IMR-90 (cell line): ENCODE results near the gene CNST. TPM values are rescaled to one million over a fixed set of nuclear protein-coding genes. Genes with fewer than 3 reads are reported as not detected.

ENCODE experiments used
- ATAC-seq: fragments of 200-7000 bp; cut with Tn5 transposase; 2 replicates; pipeline ENCODE4 v1.9.1; 2020; ENCODE audit warnings: low read depth, mild to moderate bottlenecking, moderate library complexity
- BruUV-seq: library from RNA; stranded (reverse); fragments of 400-500 nt; replicated peaks from 2 replicates; lab custom pipeline; 2021; lab: Mats Ljungman, UMichigan
- CTCF ChIA-PET: fragments of 300-600 bp; formaldehyde crosslinking; extraction: SDS; loops from one replicate; lab custom pipeline; 2021; ENCODE audit warnings: antibody characterized with exemption; lab: Yijun Ruan, JAX
- POLR2A ChIA-PET: fragments of 300-600 bp; sonication (Branson Sonifier 250); formaldehyde crosslinking; loops from one replicate; lab custom pipeline; 2022; ENCODE audit warnings: antibody characterized with exemption; ENCODE audit not compliant: unreplicated experiment; lab: Charles Lee
- DNase-seq: peaks from one replicate; pipeline ENCODE4 v3.0.0; 2013
- H2AFZ ChIP-seq: replicated peaks from 2 replicates; pipeline ENCODE3; 2013; ENCODE audit warnings: low read length, mild to moderate bottlenecking; ENCODE audit not compliant: poor library complexity
- H2AK5ac ChIP-seq: 2 replicates; pipeline ENCODE4 v1.6.1; 2013; ENCODE audit warnings: low read depth, low read length, inconsistent platforms
- H2AK9ac ChIP-seq: replicated peaks from 2 replicates; pipeline ENCODE3; 2013; ENCODE audit warnings: mild to moderate bottlenecking, low read depth, low read length, moderate library complexity; ENCODE audit not compliant: poor library complexity
- H2BK120ac ChIP-seq: 2 replicates; pipeline ENCODE4 v1.6.1; 2013; ENCODE audit warnings: low read depth, low read length, inconsistent platforms
- H2BK15ac ChIP-seq: 3 replicates; pipeline ENCODE4 v1.6.1; 2013; ENCODE audit warnings: low read depth, low read length, inconsistent platforms
- H2BK20ac ChIP-seq: 2 replicates; pipeline ENCODE4 v1.6.1; 2013; ENCODE audit warnings: low read depth, mild to moderate bottlenecking, inconsistent platforms, low read length, moderate library complexity
- H2BK5ac ChIP-seq: 2 replicates; pipeline ENCODE4 v1.6.1; 2013; ENCODE audit warnings: mild to moderate bottlenecking, low read depth, low read length, inconsistent platforms; ENCODE audit not compliant: poor library complexity, severe bottlenecking
- H3K14ac ChIP-seq: replicated peaks from 2 replicates; pipeline ENCODE4 v1.6.1; 2013; ENCODE audit warnings: low read depth, low read length, inconsistent platforms
- H3K18ac ChIP-seq: 2 replicates; pipeline ENCODE4 v1.6.1; 2013; ENCODE audit warnings: low read depth, low read length, control low read depth
- H3K23ac ChIP-seq: 2 replicates; pipeline ENCODE4 v1.6.1; 2013; ENCODE audit warnings: low read depth, low read length, inconsistent platforms
- H3K27ac ChIP-seq: 2 replicates; pipeline ENCODE4 v1.5.1; 2013; ENCODE audit warnings: mild to moderate bottlenecking, control low read depth, low read length; ENCODE audit not compliant: insufficient read depth
- H3K27me3 ChIP-seq: 2 replicates; pipeline ENCODE4 v1.6.1; 2013; ENCODE audit warnings: low read length; ENCODE audit not compliant: control insufficient read depth, insufficient read depth
- H3K36me3 ChIP-seq: 2 replicates; pipeline ENCODE4 v1.6.1; 2013; ENCODE audit warnings: low read length, mixed read lengths; ENCODE audit not compliant: control insufficient read depth, insufficient read depth
- H3K4ac ChIP-seq: 2 replicates; pipeline ENCODE4 v1.6.1; 2013; ENCODE audit warnings: low read depth, low read length, inconsistent platforms
- H3K4me1 ChIP-seq: 2 replicates; pipeline ENCODE4 v1.6.1; 2013; ENCODE audit warnings: low read length, mixed read lengths; ENCODE audit not compliant: control insufficient read depth, insufficient read depth
- H3K4me2 ChIP-seq: 2 replicates; pipeline ENCODE4 v1.6.1; 2013; ENCODE audit warnings: low read depth, mild to moderate bottlenecking, control low read depth, low read length, moderate library complexity
- H3K4me3 ChIP-seq: 2 replicates; pipeline ENCODE4 v1.5.1; 2013; ENCODE audit warnings: low read depth, mild to moderate bottlenecking, control low read depth, low read length, moderate library complexity; ENCODE audit not compliant: insufficient read depth
- H3K56ac ChIP-seq: 2 replicates; pipeline ENCODE4 v1.6.1; 2013; ENCODE audit warnings: low read length, inconsistent platforms; ENCODE audit not compliant: insufficient read depth; ENCODE audit errors: extremely low read depth
- H3K79me1 ChIP-seq, 2 experiments: 2 replicates each; pipeline ENCODE4 v1.6.1; 2013; ENCODE audit warnings: low read length in 2 of 2, inconsistent platforms in 1 of 2, low read depth in 1 of 2
- H3K9ac ChIP-seq: 2 replicates; pipeline ENCODE4 v1.6.1; 2013; ENCODE audit warnings: low read depth, low read length, control low read depth
- H3K9me1 ChIP-seq: 2 replicates; pipeline ENCODE4 v1.6.1; 2013; ENCODE audit warnings: low read length, inconsistent platforms; ENCODE audit not compliant: insufficient read depth
- H3K9me3 ChIP-seq: 2 replicates; pipeline ENCODE4 v1.6.1; 2013; ENCODE audit warnings: low read length; ENCODE audit not compliant: control insufficient read depth, insufficient read depth
- H4K20me1 ChIP-seq: 2 replicates; pipeline ENCODE4 v1.6.1; 2013; ENCODE audit warnings: low read length, inconsistent platforms; ENCODE audit not compliant: insufficient read depth
- H4K5ac ChIP-seq: 2 replicates; pipeline ENCODE4 v1.6.1; 2013; ENCODE audit warnings: mild to moderate bottlenecking, low read depth, low read length, control low read depth
- H4K8ac ChIP-seq, 2 experiments: 2 replicates each; pipeline ENCODE4 v1.6.1; 2013; ENCODE audit warnings: low read depth in 2 of 2, low read length in 2 of 2, control low read depth in 1 of 2, inconsistent platforms in 1 of 2
- H4K91ac ChIP-seq: 2 replicates; pipeline ENCODE4 v1.6.1; 2013; ENCODE audit warnings: low read depth, low read length, inconsistent platforms; ENCODE audit not compliant: insufficient read depth
- BHLHE40 ChIP-seq: fragments of 150-350 bp; IDR thresholded peaks from 2 replicates; pipeline ENCODE4 v1.6.1; 2016; ENCODE audit warnings: mild to moderate bottlenecking, low read depth, low read length
- MAFK ChIP-seq: IDR thresholded peaks from 2 replicates; pipeline ENCODE4 v1.6.1; 2012; ENCODE audit warnings: low read depth, low read length, improper control_type of control experiment
- NFE2L2 ChIP-seq: fragments of 150-350 bp; IDR thresholded peaks from 2 replicates; pipeline ENCODE4 v1.6.1; 2016; ENCODE audit warnings: low read depth, mild to moderate bottlenecking, low read length
- POLR2A ChIP-seq: IDR thresholded peaks from 2 replicates; pipeline ENCODE4 v1.6.1; 2012; ENCODE audit warnings: mild to moderate bottlenecking, low read depth, low read length
- SMC3 ChIP-seq: fragments of 150-350 bp; IDR thresholded peaks from 2 replicates; pipeline ENCODE4 v1.6.1; 2016; ENCODE audit warnings: low read depth, mild to moderate bottlenecking, antibody characterized with exemption, low read length, moderate library complexity
- WGBS, 2 experiments: methylation state at CpG; one replicate each; pipeline versions ENCODE4 v1.1.5 to v1.1.7; 2013; ENCODE audit warnings: missing lambda C conversion rate in 2 of 2; ENCODE audit not compliant: insufficient read length in 1 of 2; ENCODE audit errors: extremely low coverage in 2 of 2; 5-methylcytosine and 5-hydroxymethylcytosine counted together
- dilution Hi-C: fragments of 300-500 bp; cut with HindIII; formaldehyde crosslinking; loops from one replicate; pipeline ENCODE4 v1.14.3; 2018; ENCODE audit warnings: low sequenced_read_pairs; ENCODE audit not compliant: unreplicated experiment
- in situ Hi-C: fragments of 300-500 bp; cut with MboI; formaldehyde crosslinking; loops from 3 replicates; pipeline ENCODE4 v1.14.3; 2019; ENCODE audit warnings: low sequenced_read_pairs, inconsistent platforms, mixed read lengths
- intact Hi-C: fragments of 100-400 bp; cut with micrococcal nuclease; formaldehyde crosslinking; loops from 2 replicates; pipeline ENCODE4 v1.10.0; 2022
- polyA plus RNA-seq, 3 experiments: library from polyadenylated mRNA; depleted of rRNA; stranded (reverse); fragments of >200 nt; gene quantifications; 2 replicates each; pipeline ENCODE4 v1.2.3, GENCODE V29; 2012; ENCODE audit warnings: low replicate concordance in 1 of 3
- total RNA-seq: library from RNA; depleted of rRNA; stranded (reverse); fragments of >200 nt; gene quantifications from 2 replicates; pipeline ENCODE4 v1.2.3, GENCODE V29; 2012

CNST gene
- total and polyA plus RNA-seq, 2 of the 4 experiments (the other 2 are of a cell fraction): 15.4 to 25.5 TPM

DNA sequence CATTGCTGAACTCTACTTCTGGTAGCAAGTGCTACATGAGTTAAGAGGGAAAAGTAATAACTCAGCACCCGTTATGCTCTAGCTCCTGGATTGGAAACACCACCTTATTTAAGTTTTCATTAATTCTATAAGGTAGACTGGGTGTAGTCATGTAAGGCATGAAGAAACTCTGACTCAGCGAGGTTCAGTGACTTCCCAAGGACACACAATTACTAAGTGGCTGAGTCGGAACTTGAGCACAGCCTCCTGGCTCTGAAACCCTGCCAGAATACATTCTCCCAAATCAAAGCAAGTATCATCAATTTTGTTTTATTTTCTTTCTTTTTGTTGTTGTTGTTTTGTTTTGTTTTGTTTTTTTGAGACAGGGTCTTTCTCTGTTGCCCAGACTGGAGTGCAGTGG lies 128.9 kb downstream of the CNST start:
- no peak overlapping the region for H3K9ac ChIP-seq
- H4K20me1 ChIP-seq: no peaks in the 10 kb centered on the region
- H3K18ac ChIP-seq: no peak overlapping the region
- in situ Hi-C loops (loop anchor here (25.0 kb wide), 1 partner anchor 1533 kb away; the partner anchor contains the start of gene KIF26B), intact Hi-C loops (no loop called here), dilution Hi-C loops (no loop called here)
- H4K8ac ChIP-seq: no peak overlapping the region
- H3K4me2 ChIP-seq: no peak overlapping the region
- H2BK20ac ChIP-seq: no peak overlapping the region
- no peaks in the 10 kb centered on the region for H3K4me1 ChIP-seq
- no CpG with 5 or more reads among the region's 3 CpGs for WGBS, 2 experiments
- H2BK120ac ChIP-seq: no peak overlapping the region
- H3K27ac ChIP-seq: no peak overlapping the region
- H2AFZ ChIP-seq: no peak overlapping the region
- ChIA-PET CTCF (no interaction called here), POLR2A (no interaction called here)
- H2BK5ac ChIP-seq: no peak overlapping the region
- no peaks in the 10 kb centered on the region for H3K36me3 ChIP-seq
- no peak overlapping the region for H3K4ac ChIP-seq
- H3K79me1 ChIP-seq: no peaks in the 10 kb centered on the region
- DNase-seq: peak; percentile 41
- H3K23ac ChIP-seq: no peak overlapping the region
- ATAC-seq: no peak
- no peak overlapping the region for H2BK15ac ChIP-seq
- H3K27me3 ChIP-seq: no peaks in the 10 kb centered on the region
- 0 out of 2 replicates have a peak, but pooled peaks cover 3% of the 10 kb centered on the region for H3K9me3 ChIP-seq
- no peak overlapping the region for H2AK5ac ChIP-seq
- H3K56ac ChIP-seq: no peak overlapping the region
- H3K4me3 ChIP-seq: no peak overlapping the region
- H3K14ac ChIP-seq: no peak overlapping the region
- TF ChIP-seq MAFK: no peak
- TF ChIP-seq POLR2A: no peak
- no peak for TF ChIP-seq NFE2L2
- no peak for TF ChIP-seq BHLHE40
- no peak for TF ChIP-seq SMC3
- BruUV-seq: no TSS peak
- no peak overlapping the region for H4K5ac ChIP-seq
- H2AK9ac ChIP-seq: no peak overlapping the region
- H4K91ac ChIP-seq: no peak overlapping the region
- H3K9me1 ChIP-seq: 0 out of 2 replicates have a peak, but pooled peaks cover 5% of the 10 kb centered on the region
